ENCODE data around the gene CANX.

CANX gene

GRCh38 chr5:179764056-179764455, 65.3 kb downstream of the CANX start:
- Histone ChIP-seq H3K4me3 (ENCODE audit: low read depth in 1 of 2, low read length in 1 of 2) (no peak overlapping the region), H3K9me3 (no peaks in the 10 kb centered on the region), H3K27me3 (no peaks in the 10 kb centered on the region), H3K27ac (peak overlapping the region; percentile 86), H3K36me3 (peaks cover 28% of the 10 kb centered on the region), H3K4me1 (ENCODE audit: control insufficient read depth in 1 of 2, insufficient read depth in 1 of 2, low read depth in 1 of 2, low read length in 1 of 2) (peaks cover 79 to 83% of the 10 kb centered on the region in 2 experiments)
- TF ChIP-seq, protein P1, sequence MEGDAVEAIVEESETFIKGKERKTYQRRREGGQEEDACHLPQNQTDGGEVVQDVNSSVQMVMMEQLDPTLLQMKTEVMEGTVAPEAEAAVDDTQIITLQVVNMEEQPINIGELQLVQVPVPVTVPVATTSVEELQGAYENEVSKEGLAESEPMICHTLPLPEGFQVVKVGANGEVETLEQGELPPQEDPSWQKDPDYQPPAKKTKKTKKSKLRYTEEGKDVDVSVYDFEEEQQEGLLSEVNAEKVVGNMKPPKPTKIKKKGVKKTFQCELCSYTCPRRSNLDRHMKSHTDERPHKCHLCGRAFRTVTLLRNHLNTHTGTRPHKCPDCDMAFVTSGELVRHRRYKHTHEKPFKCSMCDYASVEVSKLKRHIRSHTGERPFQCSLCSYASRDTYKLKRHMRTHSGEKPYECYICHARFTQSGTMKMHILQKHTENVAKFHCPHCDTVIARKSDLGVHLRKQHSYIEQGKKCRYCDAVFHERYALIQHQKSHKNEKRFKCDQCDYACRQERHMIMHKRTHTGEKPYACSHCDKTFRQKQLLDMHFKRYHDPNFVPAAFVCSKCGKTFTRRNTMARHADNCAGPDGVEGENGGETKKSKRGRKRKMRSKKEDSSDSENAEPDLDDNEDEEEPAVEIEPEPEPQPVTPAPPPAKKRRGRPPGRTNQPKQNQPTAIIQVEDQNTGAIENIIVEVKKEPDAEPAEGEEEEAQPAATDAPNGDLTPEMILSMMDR (IDR thresholded peaks at IDR 0.05), result no peak

GRCh38 chr5:179765400-179765799, 66.6 kb downstream of the CANX start:
- no peaks in the 10 kb centered on the region for H3K9me3 ChIP-seq
- H3K4me1 ChIP-seq (ENCODE audit: control insufficient read depth in 1 of 2, insufficient read depth in 1 of 2, low read depth in 1 of 2, low read length in 1 of 2), result peaks cover 73 to 77% of the 10 kb centered on the region in 2 experiments
- H3K4me3 ChIP-seq (ENCODE audit: low read depth in 1 of 2, low read length in 1 of 2), result no peak overlapping the region
- no peaks in the 10 kb centered on the region for H3K27me3 ChIP-seq
- no peak overlapping the region for H3K27ac ChIP-seq
- peaks cover 41% of the 10 kb centered on the region for H3K36me3 ChIP-seq
- TF ChIP-seq, protein P1 (IDR thresholded peaks at IDR 0.05), result no peak

DNA sequence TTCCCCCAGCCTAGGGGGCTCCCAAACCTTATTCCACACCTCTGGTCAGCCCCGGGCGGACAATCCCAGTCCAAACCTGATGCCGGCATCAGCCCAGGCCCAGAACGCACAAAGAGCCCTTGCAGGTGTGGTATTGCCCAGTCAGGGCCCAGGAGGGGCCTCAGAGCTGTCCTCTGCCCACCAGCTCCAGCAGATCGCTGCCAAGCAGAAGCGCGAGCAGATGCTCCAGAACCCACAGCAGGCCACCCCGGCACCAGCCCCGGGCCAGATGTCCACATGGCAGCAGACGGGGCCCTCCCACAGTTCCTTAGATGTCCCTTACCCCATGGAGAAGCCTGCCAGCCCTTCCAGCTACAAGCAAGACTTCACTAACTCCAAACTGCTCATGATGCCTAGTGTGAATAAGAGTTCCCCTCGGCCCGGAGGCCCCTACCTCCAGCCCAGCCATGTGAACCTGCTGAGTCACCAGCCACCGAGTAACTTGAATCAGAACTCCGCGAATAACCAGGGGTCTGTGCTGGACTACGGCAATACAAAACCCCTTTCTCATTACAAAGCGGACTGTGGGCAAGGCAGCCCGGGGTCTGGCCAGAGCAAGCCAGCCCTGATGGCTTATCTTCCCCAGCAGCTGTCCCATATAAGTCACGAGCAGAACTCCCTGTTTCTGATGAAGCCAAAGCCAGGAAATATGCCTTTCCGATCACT, 67.4 kb downstream of the CANX start:
- H3K4me1 ChIP-seq (ENCODE audit: control insufficient read depth in 1 of 2, insufficient read depth in 1 of 2, low read depth in 1 of 2, low read length in 1 of 2), result peaks cover 70 to 73% of the 10 kb centered on the region in 2 experiments
- no peaks in the 10 kb centered on the region for H3K9me3 ChIP-seq
- H3K27ac ChIP-seq, result peak overlapping the region; percentile 37
- TF ChIP-seq, protein P1 (IDR thresholded peaks at IDR 0.05), result no peak
- no peaks in the 10 kb centered on the region for H3K27me3 ChIP-seq
- no peak overlapping the region for H3K4me3 ChIP-seq (ENCODE audit: low read depth in 1 of 2, low read length in 1 of 2)
- peaks cover 49% of the 10 kb centered on the region for H3K36me3 ChIP-seq

DNA sequence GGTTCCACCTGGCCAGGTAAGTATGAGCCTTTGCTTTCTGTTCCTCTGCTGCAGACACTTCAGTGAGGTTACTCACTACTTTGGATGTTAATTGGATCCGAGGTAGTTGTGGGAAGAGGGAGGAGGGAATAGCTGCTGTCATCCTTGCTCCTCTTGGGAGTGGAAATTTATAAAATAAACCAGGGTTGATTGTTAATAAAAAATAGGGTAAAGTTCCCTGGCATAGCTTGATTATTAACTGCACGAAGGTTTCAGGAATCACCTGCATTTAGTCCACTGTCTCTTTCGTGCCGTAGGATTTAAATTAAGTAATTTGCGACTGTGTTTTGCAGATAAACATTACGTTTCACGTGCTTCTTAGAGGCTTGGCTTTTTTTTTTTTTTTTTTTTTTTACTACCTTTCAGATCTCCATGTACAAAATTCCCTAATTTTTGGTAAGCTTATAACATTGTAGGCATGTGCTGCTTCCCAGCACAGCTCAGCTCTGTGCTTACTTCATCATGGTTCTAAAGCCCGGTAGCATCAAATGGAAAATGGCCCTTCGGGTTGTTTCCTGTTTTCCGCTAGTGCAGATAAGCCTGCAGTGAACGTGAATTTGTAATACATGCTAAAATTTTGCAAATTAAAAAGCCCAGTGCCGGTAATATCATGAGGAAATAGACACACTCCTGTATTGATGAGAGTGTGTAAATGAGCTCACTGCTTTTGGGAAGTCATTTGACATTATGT, 68.1 kb downstream of the CANX start:
- Histone ChIP-seq H3K4me3 (ENCODE audit: low read depth in 1 of 2, low read length in 1 of 2) (no peak overlapping the region), H3K27ac (peak overlapping the region; percentile 37), H3K36me3 (peaks cover 56% of the 10 kb centered on the region), H3K27me3 (no peaks in the 10 kb centered on the region), H3K9me3 (no peaks in the 10 kb centered on the region), H3K4me1 (ENCODE audit: control insufficient read depth in 1 of 2, insufficient read depth in 1 of 2, low read depth in 1 of 2, low read length in 1 of 2) (peaks cover 70 to 73% of the 10 kb centered on the region in 2 experiments)
- TF ChIP-seq, protein P1 (IDR thresholded peaks at IDR 0.05), result no peak

GRCh38 chr5:179767496-179768100, 68.8 kb downstream of the CANX start:
- TF ChIP-seq, protein P1 (IDR thresholded peaks at IDR 0.05), result no peak
- Histone ChIP-seq H3K4me1 (ENCODE audit: control insufficient read depth in 1 of 2, insufficient read depth in 1 of 2, low read depth in 1 of 2, low read length in 1 of 2) (peaks cover 70 to 73% of the 10 kb centered on the region in 2 experiments), H3K27ac (peak overlapping the region; percentile 33), H3K27me3 (no peaks in the 10 kb centered on the region), H3K36me3 (peaks cover 63% of the 10 kb centered on the region), H3K9me3 (no peaks in the 10 kb centered on the region), H3K4me3 (ENCODE audit: low read depth in 1 of 2, low read length in 1 of 2) (no peak overlapping the region)

Data from neutrophil (primary cell).